Smooth muscle cell (in vitro differentiated cells): ENCODE measurements around the gene TTC3. TPM values are rescaled to one million over a fixed set of nuclear protein-coding genes. Genes with fewer than 3 reads are reported as not detected.

ENCODE experiments used
- DNase-seq: peaks from one replicate; lab custom pipeline; 2025; ENCODE audit not compliant: unreplicated experiment; lab: John Stamatoyannopoulos, UW
- H2AFZ ChIP-seq: fragments of 200-600 bp; sonication (generic); 2 replicates; pipeline ENCODE4 v1.6.0; 2016; ENCODE audit warnings: antibody characterized with exemption, low read depth, mild to moderate bottlenecking
- H3F3A ChIP-seq: fragments of 200-600 bp; sonication (generic); 2 replicates; pipeline ENCODE4 v1.6.0; 2017; ENCODE audit warnings: antibody characterized with exemption, low read depth
- H3K27ac ChIP-seq: fragments of 200-600 bp; sonication (generic); 2 replicates; pipeline ENCODE4 v1.5.1; 2016; ENCODE audit warnings: low read depth, mild to moderate bottlenecking
- H3K27me3 ChIP-seq: fragments of 200-600 bp; sonication (generic); 2 replicates; pipeline ENCODE4 v1.6.1; 2016; ENCODE audit warnings: low read depth, mild to moderate bottlenecking
- H3K36me3 ChIP-seq: fragments of 200-600 bp; sonication (generic); 2 replicates; pipeline ENCODE4 v1.5.1; 2016; ENCODE audit warnings: low read depth
- H3K4me1 ChIP-seq: fragments of 200-600 bp; sonication (generic); 2 replicates; pipeline ENCODE4 v1.5.1; 2016; ENCODE audit warnings: low read depth
- H3K4me2 ChIP-seq: fragments of 200-600 bp; sonication (generic); 2 replicates; pipeline ENCODE4 v1.6.0; 2016; ENCODE audit warnings: mild to moderate bottlenecking
- H3K4me3 ChIP-seq: fragments of 200-600 bp; sonication (generic); 2 replicates; pipeline ENCODE4 v1.5.1; 2016; ENCODE audit warnings: mild to moderate bottlenecking
- H3K79me2 ChIP-seq: fragments of 200-600 bp; sonication (generic); 2 replicates; pipeline ENCODE4 v1.6.0; 2016; ENCODE audit warnings: low read depth, mild to moderate bottlenecking
- H3K9ac ChIP-seq: fragments of 200-600 bp; sonication (generic); 2 replicates; pipeline ENCODE4 v1.6.0; 2016; ENCODE audit warnings: low read depth
- H3K9me3 ChIP-seq: fragments of 200-600 bp; sonication (generic); replicated peaks from 2 replicates; pipeline ENCODE4 v1.5.1; 2016; ENCODE audit warnings: low read depth
- H4K20me1 ChIP-seq: fragments of 200-600 bp; sonication (generic); 2 replicates; pipeline ENCODE4 v1.6.0; 2016; ENCODE audit warnings: low read depth
- CTCF ChIP-seq: fragments of 200-600 bp; sonication (generic); IDR thresholded peaks from 2 replicates; pipeline ENCODE4 v1.5.1; 2017; ENCODE audit warnings: borderline replicate concordance, mild to moderate bottlenecking, antibody characterized with exemption; ENCODE audit not compliant: insufficient read depth, poor library complexity, severe bottlenecking
- WGBS: methylation state at CpG from one replicate; pipeline ENCODE4 v1.1.7; 2016; ENCODE audit warnings: low lambda C conversion rate; 5-methylcytosine and 5-hydroxymethylcytosine counted together
- polyA plus RNA-seq: library from polyadenylated mRNA; unstranded; fragments of >200 nt; fragmentation: Nextera tagmentation; extraction: Ambion mirVana; gene quantifications from 2 replicates; pipeline ENCODE4 v1.2.1, GENCODE V29; 2016
- total RNA-seq: library from RNA; depleted of rRNA; stranded (reverse); fragments of >200 nt; gene quantifications from 2 replicates; pipeline ENCODE4 v1.2.3, GENCODE V29; 2014

TTC3 gene
- total and polyA plus RNA-seq, 2 experiments from 2014 or later = 193 to 224 TPM

- Histone ChIP-seq H3K9ac (no peak overlapping the region), H3K9me3 (no peaks in the 10 kb centered on the region), H3F3A (no peaks in the 10 kb centered on the region), H3K79me2 (peaks cover 57% of the 10 kb centered on the region), H3K4me3 (no peak overlapping the region), H3K4me1 (no peaks in the 10 kb centered on the region), H3K36me3 (no peaks in the 10 kb centered on the region), H3K27ac (no peak overlapping the region), H3K27me3 (no peaks in the 10 kb centered on the region), H2AFZ (no peak overlapping the region), H3K4me2 (no peak overlapping the region), H4K20me1 (peaks cover 61% of the 10 kb centered on the region)
- no peak for DNase-seq
- WGBS = 86% methylated on average over 7 of the region's 7 CpGs
- no peak for TF ChIP-seq CTCF
Measured at GRCh38 chr21:37241426-37241825, 168.4 kb downstream of the TTC3 start.

- no peak overlapping the region for H3K4me3 ChIP-seq
- peaks cover 81% of the 10 kb centered on the region for H4K20me1 ChIP-seq
- H3K9ac ChIP-seq = no peak overlapping the region
- H3K79me2 ChIP-seq = peaks cover 82% of the 10 kb centered on the region
- no peak for TF ChIP-seq CTCF
- H2AFZ ChIP-seq = no peak overlapping the region
- H3F3A ChIP-seq = no peaks in the 10 kb centered on the region
- no peak overlapping the region for H3K4me2 ChIP-seq
- WGBS = 98% methylated on average over 6 of the region's 6 CpGs
- H3K4me1 ChIP-seq = no peaks in the 10 kb centered on the region
- H3K9me3 ChIP-seq = no peaks in the 10 kb centered on the region
- no peaks in the 10 kb centered on the region for H3K27me3 ChIP-seq
- no peaks in the 10 kb centered on the region for H3K36me3 ChIP-seq
- H3K27ac ChIP-seq = no peak overlapping the region
- no peak for DNase-seq
Measured at GRCh38 chr21:37243961-37244360, 170.9 kb downstream of the TTC3 start.

- peaks cover 89% of the 10 kb centered on the region for H3K79me2 ChIP-seq
- no peak overlapping the region for H3K4me3 ChIP-seq
- no peaks in the 10 kb centered on the region for H3F3A ChIP-seq
- no peak for DNase-seq
- H3K9me3 ChIP-seq = no peaks in the 10 kb centered on the region
- no peak for TF ChIP-seq CTCF
- no peaks in the 10 kb centered on the region for H3K36me3 ChIP-seq
- no peak overlapping the region for H3K4me2 ChIP-seq
- no peak overlapping the region for H3K9ac ChIP-seq
- peaks cover 88% of the 10 kb centered on the region for H4K20me1 ChIP-seq
- no peaks in the 10 kb centered on the region for H3K4me1 ChIP-seq
- no peak overlapping the region for H3K27ac ChIP-seq
- H2AFZ ChIP-seq = no peak overlapping the region
- WGBS = 80% methylated on average over 12 of the region's 12 CpGs
- H3K27me3 ChIP-seq = no peaks in the 10 kb centered on the region
Measured at GRCh38 chr21:37244501-37245095, 171.5 kb downstream of the TTC3 start.

GRCh38 chr21:37245151-37245550 is 172.1 kb downstream of the TTC3 start:
- 81% methylated on average over 7 of the region's 8 CpGs for WGBS

More at GRCh38 chr21:37245151-37245550, 172.1 kb downstream of the TTC3 start:
- H3K9ac ChIP-seq = no peak overlapping the region
- H3K27ac ChIP-seq = no peak overlapping the region
- no peaks in the 10 kb centered on the region for H3K36me3 ChIP-seq
- H3K4me1 ChIP-seq = no peaks in the 10 kb centered on the region
- H3K4me2 ChIP-seq = no peak overlapping the region
- H4K20me1 ChIP-seq = peaks cover 89% of the 10 kb centered on the region
- peaks cover 90% of the 10 kb centered on the region for H3K79me2 ChIP-seq
- H2AFZ ChIP-seq = no peak overlapping the region
- TF ChIP-seq CTCF = no peak
- no peak overlapping the region for H3K4me3 ChIP-seq
- no peaks in the 10 kb centered on the region for H3K27me3 ChIP-seq
- H3F3A ChIP-seq = no peaks in the 10 kb centered on the region
- DNase-seq = no peak
- H3K9me3 ChIP-seq = no peaks in the 10 kb centered on the region
